Measurements from ENCODE around the gene ISCU.

Gene ISCU

GRCh38 chr12:108562348-108563135 is at the start of gene ISCU:
TSS of gene ISCU (plus strand) at chr12:108562596. CDS start at chr12:108562623, 27 bp downstream.
- peak within 1 kb of the TSS; percentile 75 for H3K4me3 ChIP-seq (ENCODE audit: low read depth, low read length)
- no peak for TF ChIP-seq CTCF (IDR thresholded peaks at IDR 0.05; ENCODE audit: borderline replicate concordance, insufficient read depth, low read depth, low read length)

- H3K4me3 ChIP-seq (ENCODE audit: low read depth, low read length), result peak overlapping the region; percentile 75
- TF ChIP-seq CTCF (IDR thresholded peaks at IDR 0.05; ENCODE audit: borderline replicate concordance, insufficient read depth, low read depth, low read length), result no peak
These were observed 47.9 kb upstream of the ISCU start for GRCh38 chr12:108514468-108514972.

- peak within 1 kb of the TSS; percentile 75 for H3K4me3 ChIP-seq (ENCODE audit: low read depth, low read length)
- TF ChIP-seq CTCF (IDR thresholded peaks at IDR 0.05; ENCODE audit: borderline replicate concordance, insufficient read depth, low read depth, low read length), result no peak
These were observed 47.2 kb upstream of the ISCU start, which contains the start of gene FICD for GRCh38 chr12:108514973-108515814. TSS of gene FICD (plus strand) at chr12:108515277. CDS start at chr12:108516973, 1,696 bp downstream.

GRCh38 chr12:108515916-108516315 is 46.5 kb upstream of the ISCU start:
- H3K4me3 ChIP-seq (ENCODE audit: low read depth, low read length), result peak overlapping the region; percentile 75
- TF ChIP-seq CTCF (IDR thresholded peaks at IDR 0.05; ENCODE audit: borderline replicate concordance, insufficient read depth, low read depth, low read length), result no peak

GRCh38 chr12:108516511-108517275 is 45.7 kb upstream of the ISCU start:
- H3K4me3 ChIP-seq (ENCODE audit: low read depth, low read length), result no peak overlapping the region
- no peak for TF ChIP-seq CTCF (IDR thresholded peaks at IDR 0.05; ENCODE audit: borderline replicate concordance, insufficient read depth, low read depth, low read length)

GRCh38 chr12:108517288-108518100 is 44.9 kb upstream of the ISCU start:
- no peak for TF ChIP-seq CTCF (IDR thresholded peaks at IDR 0.05; ENCODE audit: borderline replicate concordance, insufficient read depth, low read depth, low read length)
- no peak overlapping the region for H3K4me3 ChIP-seq (ENCODE audit: low read depth, low read length)
